GM12878 (cell line): Measurements from ENCODE around the gene ADD1. TPM values are rescaled to one million over a fixed set of nuclear protein-coding genes. Genes with fewer than 3 reads are reported as not detected.

Source experiments
- ATAC-seq: fragments of 200-7000 bp; cut with Tn5 transposase; 3 replicates; pipeline ENCODE4 v1.9.1; 2020; ENCODE audit warnings: mild to moderate bottlenecking, moderate library complexity
- BruUV-seq: library from RNA; stranded (reverse); fragments of 400-500 nt; replicated peaks from 2 replicates; lab custom pipeline; 2021; lab: Mats Ljungman, UMichigan
- CTCF ChIA-PET: fragments of 300-600 bp; sonication (Branson Sonifier 250); formaldehyde crosslinking; extraction: SDS; loops from one replicate; lab custom pipeline; 2021; ENCODE audit warnings: inconsistent platforms; lab: Yijun Ruan, JAX
- POLR2A ChIA-PET: fragments of 350-600 bp; formaldehyde crosslinking; extraction: SDS; loops from one replicate; lab custom pipeline; 2021; ENCODE audit warnings: inconsistent platforms; lab: Charles Lee
- RAD21 ChIA-PET: fragments of 300-600 bp; sonication (Branson Sonifier 250); formaldehyde crosslinking; loops from one replicate; lab custom pipeline; 2023; ENCODE audit warnings: antibody characterized with exemption; ENCODE audit not compliant: unreplicated experiment; lab: Charles Lee
- SMC1A ChIA-PET: fragments of 300-600 bp; sonication (Branson Sonifier 250); formaldehyde crosslinking; loops from one replicate; lab custom pipeline; 2023; ENCODE audit not compliant: unreplicated experiment, uncharacterized antibody; lab: Charles Lee
- DNase-seq: peaks from one replicate; pipeline ENCODE4 v3.0.0-alpha.2; 2011; ENCODE audit warnings: low read depth, low spot score
- FAIRE-seq: peaks from 3 replicates; lab custom pipeline; 2011; peaks lifted over from hg19 to GRCh38; lab: Jason Lieb, UNC
- H2AFZ ChIP-seq: 2 replicates; pipeline ENCODE4 v1.6.0; 2011; ENCODE audit warnings: low read depth, low read length, control low read depth; ENCODE audit not compliant: control insufficient read depth
- H3K27ac ChIP-seq: 2 replicates; pipeline ENCODE4 v1.5.1; 2011; ENCODE audit warnings: control low read depth; ENCODE audit not compliant: control insufficient read depth, insufficient read depth
- H3K27me3 ChIP-seq, 2 experiments: replicated peaks in 1 of 2; 2 replicates each; pipeline versions ENCODE4 v1.6.0 to v1.6.1; 2011; ENCODE audit warnings: low read length in 1 of 2; ENCODE audit not compliant: control insufficient read depth in 2 of 2, insufficient read depth in 2 of 2
- H3K36me3 ChIP-seq, 2 experiments: 2 replicates each; pipeline ENCODE4 v1.5.1; 2011; ENCODE audit warnings: low read length in 1 of 2; ENCODE audit not compliant: control insufficient read depth in 2 of 2, insufficient read depth in 2 of 2
- H3K4me1 ChIP-seq: 2 replicates; pipeline ENCODE4 v1.6.1; 2011; ENCODE audit warnings: mild to moderate bottlenecking, low read length, moderate library complexity, mixed read lengths; ENCODE audit not compliant: control insufficient read depth, insufficient read depth
- H3K4me2 ChIP-seq: 2 replicates; pipeline ENCODE4 v1.6.0; 2011; ENCODE audit warnings: control low read depth; ENCODE audit not compliant: control insufficient read depth, insufficient read depth
- H3K4me3 ChIP-seq: fragments of 200-600 bp; sonication (generic); 2 replicates; pipeline ENCODE4 v1.5.1; 2016
- H3K79me2 ChIP-seq: 2 replicates; pipeline ENCODE4 v1.6.0; 2011; ENCODE audit warnings: low read length; ENCODE audit not compliant: control insufficient read depth, insufficient read depth
- H3K9ac ChIP-seq: 2 replicates; pipeline ENCODE4 v1.8.0; 2011; ENCODE audit warnings: low read length, control low read depth, mixed read lengths; ENCODE audit not compliant: control insufficient read depth, insufficient read depth
- H3K9me3 ChIP-seq: replicated peaks from 3 replicates; pipeline ENCODE4 v1.5.1; 2011; ENCODE audit warnings: mild to moderate bottlenecking, low read length; ENCODE audit not compliant: control insufficient read depth, insufficient read depth
- H4K20me1 ChIP-seq: 2 replicates; pipeline ENCODE4 v1.6.0; 2011; ENCODE audit not compliant: control insufficient read depth, insufficient read depth
- CBFB ChIP-seq: IDR thresholded peaks from 2 replicates; pipeline ENCODE4 v1.6.1; 2016; ENCODE audit warnings: antibody characterized with exemption, low read depth
- CHD4 ChIP-seq: fragments of 200-600 bp; sonication (generic); IDR thresholded peaks from 2 replicates; pipeline ENCODE4 v1.6.1; 2016; ENCODE audit warnings: mild to moderate bottlenecking
- E2F4 ChIP-seq: IDR thresholded peaks from 2 replicates; pipeline ENCODE4 v1.6.1; 2012; ENCODE audit warnings: low read depth, low read length, improper control_type of control experiment
- E2F8 ChIP-seq: fragments of 450-650 bp; IDR thresholded peaks from 2 replicates; pipeline ENCODE4 v1.6.1; 2018; ENCODE audit warnings: mild to moderate bottlenecking, low read depth, moderate library complexity; ENCODE audit not compliant: partially characterized antibody
- FOS ChIP-seq: IDR thresholded peaks from 3 replicates; pipeline ENCODE4 v1.6.1; 2011; ENCODE audit warnings: borderline replicate concordance; ENCODE audit not compliant: insufficient read length; ENCODE audit errors: extremely low read depth
- HDGF ChIP-seq: fragments of 450-650 bp; IDR thresholded peaks from 2 replicates; pipeline ENCODE4 v1.6.1; 2016; ENCODE audit warnings: antibody characterized with exemption
- LARP7 ChIP-seq: fragments of 450-650 bp; IDR thresholded peaks from 2 replicates; pipeline ENCODE4 v1.6.1; 2017; ENCODE audit warnings: mild to moderate bottlenecking
- PAX8 ChIP-seq: fragments of 450-650 bp; IDR thresholded peaks from 2 replicates; pipeline ENCODE4 v1.6.1; 2017; ENCODE audit warnings: mild to moderate bottlenecking, moderate library complexity
- POLR2AphosphoS5 ChIP-seq: IDR thresholded peaks from 2 replicates; pipeline ENCODE4 v1.6.1; 2011; ENCODE audit warnings: mild to moderate bottlenecking, low read length, inconsistent platforms
- POU2F2 ChIP-seq: IDR thresholded peaks from 3 replicates; pipeline ENCODE4 v1.6.1; 2011; ENCODE audit warnings: low read depth, mild to moderate bottlenecking, low read length, borderline replicate concordance
- SPI1 ChIP-seq: IDR thresholded peaks from 2 replicates; pipeline ENCODE4 v1.6.1; 2011; ENCODE audit warnings: low read depth, mild to moderate bottlenecking, low read length, moderate library complexity, borderline replicate concordance; ENCODE audit not compliant: insufficient read depth
- TAF1 ChIP-seq: IDR thresholded peaks from 2 replicates; pipeline ENCODE4 v1.6.1; 2011; ENCODE audit warnings: mild to moderate bottlenecking, low read depth, low read length, borderline replicate concordance
- ZBED1 ChIP-seq: IDR thresholded peaks from 2 replicates; pipeline ENCODE4 v1.6.1; 2016; ENCODE audit warnings: borderline replicate concordance
- ZNF274 ChIP-seq: IDR thresholded peaks from one replicate; pipeline ENCODE4 v1.8.0; 2011; ENCODE audit not compliant: insufficient read length, insufficient read depth
- ZNF592 ChIP-seq: fragments of 450-650 bp; IDR thresholded peaks from 2 replicates; pipeline ENCODE4 v1.6.1; 2017; ENCODE audit warnings: mild to moderate bottlenecking, moderate library complexity
- WGBS: methylation state at CpG from one replicate; pipeline ENCODE4 v1.1.6; 2016; ENCODE audit warnings: low lambda C conversion rate; ENCODE audit not compliant: insufficient replicate concordance, insufficient coverage; ENCODE audit errors: missing lambda C conversion rate; 5-methylcytosine and 5-hydroxymethylcytosine counted together
- in situ Hi-C: fragments of 300-500 bp; cut with MboI; formaldehyde crosslinking; loops from 9 replicates; pipeline ENCODE4 v1.14.3; 2018; ENCODE audit warnings: mixed read lengths
- intact Hi-C: fragments of 100-400 bp; cut with micrococcal nuclease; formaldehyde crosslinking; loops from one replicate; pipeline ENCODE4 v1.14.2; 2022; ENCODE audit not compliant: unreplicated experiment
- polyA plus RNA-seq, 11 experiments: library from polyadenylated mRNA; depleted of rRNA in 4 of 11; unstranded in 6 of 11; stranded (reverse) in 5 of 11; fragments of >200 nt; fragmentation: Nextera tagmentation in 4 of 11; fragmentation: Illumina TruSeq in 1 of 11; extraction: Ambion mirVana in 4 of 11; extraction: Trizol in 1 of 11; gene quantifications; 1 replicate in 1 of 11; 2 replicates in 10 of 11; pipeline versions ENCODE4 v1.2.1 to v1.2.3, GENCODE V29; 2011 to 2016; ENCODE audit warnings: inconsistent platforms in 2 of 11, missing spikeins in 2 of 11, low read depth in 1 of 11
- total RNA-seq, 4 experiments: library from RNA; depleted of rRNA in 3 of 4; stranded (reverse); fragments of >200 nt in 3 of 4; fragmentation: Illumina TruSeq in 1 of 4; extraction: Trizol in 1 of 4; gene quantifications; 2 replicates each; pipeline versions ENCODE4 v1.2.1 to v1.2.3, GENCODE V29; 2013 to 2021

The ADD1 gene
- total and polyA plus RNA-seq, 10 of the 15 experiments (the other 5 are each of a cell fraction or from before 2014, with no cell fraction given), result 21.6 to 182 (median 105) TPM

- no peak for TF ChIP-seq PAX8
- TF ChIP-seq CBFB, result no peak
- no peak for TF ChIP-seq HDGF
- TF ChIP-seq FOS, result no peak
Measured at GRCh38 chr4:2907226-2907625, 63.6 kb downstream of the ADD1 start (continued).

- Histone ChIP-seq H3K4me2 (no peak overlapping the region), H3K9ac (no peak overlapping the region), H3K79me2 (no peaks in the 10 kb centered on the region), H3K27me3 (no peaks in the 10 kb centered on the region), H3K36me3 (peaks cover 27 to 42% of the 10 kb centered on the region in 2 experiments), H3K4me3 (no peak overlapping the region), H3K9me3 (no peaks in the 10 kb centered on the region), H3K27ac (no peak overlapping the region), H4K20me1 (no peaks in the 10 kb centered on the region), H2AFZ (no peak overlapping the region), H3K4me1 (no peaks in the 10 kb centered on the region)
- POLR2A ChIA-PET, result no interaction called here
- BruUV-seq, result no TSS peak
- intact Hi-C loops (no loop called here), in situ Hi-C loops (no loop called here)
- FAIRE-seq, result no peak
- no peak for DNase-seq
- SMC1A ChIA-PET, result no interaction called here
- no peak for ATAC-seq
- CTCF ChIA-PET, result no interaction called here
- 91% methylated on average over 11 of the region's 11 CpGs for WGBS
- RAD21 ChIA-PET, result no interaction called here
- TF ChIP-seq CHD4 (no peak), E2F8 (no peak), SPI1 (no peak), ZBED1 (no peak), TAF1 (no peak), POLR2AphosphoS5 (no peak), ZNF592 (no peak), E2F4 (no peak), ZNF274 (no peak), LARP7 (no peak), FOS (no peak), POU2F2 (no peak)
Measured at GRCh38 chr4:2907706-2908293, 64.2 kb downstream of the ADD1 start.
